Limb (tissue), 2 donors: Measurements from ENCODE around the gene PRPS2.

Experiments
- DNase-seq, 2 donors: peaks; one replicate each; pipeline ENCODE4 v3.0.0-alpha.2; 2016; ENCODE audit errors: extremely low spot score in 2 of 2

Gene PRPS2

GRCh38 chrX:12791257-12792228 is at the start of gene PRPS2:
PRPS2 (plus strand) TSS chrX:12791412; CDS start chrX:12791498, 86 bp downstream.
- peak; percentile 48 to 79 for DNase-seq

GRCh38 chrX:12741416-12741815 is 49.8 kb upstream of the PRPS2 start:
- DNase-seq, result no peak

- no peak for DNase-seq
These were observed 43.8 kb upstream of the PRPS2 start for GRCh38 chrX:12747433-12747832.

- no peak for DNase-seq
These were observed 39.3 kb upstream of the PRPS2 start for GRCh38 chrX:12751887-12752286.

GRCh38 chrX:12753366-12753765 is 37.8 kb upstream of the PRPS2 start:
- DNase-seq, result no peak

GRCh38 chrX:12758291-12758690 is 32.9 kb upstream of the PRPS2 start:
- DNase-seq, result no peak

- DNase-seq, result no peak
These were observed 23.4 kb upstream of the PRPS2 start for GRCh38 chrX:12767856-12768255.

- no peak for DNase-seq
These were observed 22.7 kb upstream of the PRPS2 start for GRCh38 chrX:12768491-12768890.

GRCh38 chrX:12770440-12770839 is 20.8 kb upstream of the PRPS2 start:
- peak in 1 of 2 donors; percentile 12 for DNase-seq

GRCh38 chrX:12771445-12772069 is 19.7 kb upstream of the PRPS2 start:
- peak in 1 of 2 donors; percentile 35 for DNase-seq

- no peak for DNase-seq
These were observed 13.5 kb upstream of the PRPS2 start for GRCh38 chrX:12777670-12778069.

GRCh38 chrX:12779534-12779933 is 11.7 kb upstream of the PRPS2 start:
- DNase-seq, result no peak

- DNase-seq, result no peak
These were observed 2.6 kb upstream of the PRPS2 start for GRCh38 chrX:12788645-12789044.

- no peak for DNase-seq
These were observed 1.2 kb upstream of the PRPS2 start for GRCh38 chrX:12789976-12790375.

- DNase-seq, result no peak
These were observed 341 bp upstream of the PRPS2 start for GRCh38 chrX:12790885-12791256.

- DNase-seq, result no peak
These were observed 1.5 kb downstream of the PRPS2 start for GRCh38 chrX:12792711-12793110.

- DNase-seq, result no peak
These were observed 3.4 kb downstream of the PRPS2 start for GRCh38 chrX:12794654-12795053.

GRCh38 chrX:12798601-12799000 is 7.4 kb downstream of the PRPS2 start:
- no peak for DNase-seq

GRCh38 chrX:12799118-12799517 is 7.9 kb downstream of the PRPS2 start:
- no peak for DNase-seq

- no peak for DNase-seq
These were observed 11.5 kb downstream of the PRPS2 start for GRCh38 chrX:12802741-12803140.

- DNase-seq, result no peak
These were observed 13.4 kb downstream of the PRPS2 start for GRCh38 chrX:12804655-12805054.

GRCh38 chrX:12805333-12805732 is 14.1 kb downstream of the PRPS2 start:
- no peak for DNase-seq

GRCh38 chrX:12811658-12812057 is 20.4 kb downstream of the PRPS2 start:
- DNase-seq, result no peak
